HepG2 (cell line): ENCODE data around the gene EPHA4. TPM values are rescaled to one million over a fixed set of nuclear protein-coding genes. Genes with fewer than 3 reads are reported as not detected.

Source experiments
- ATAC-seq: fragments of 200-7000 bp; cut with Tn5 transposase; 3 replicates; pipeline ENCODE4 v1.9.1; 2020; ENCODE audit warnings: mild to moderate bottlenecking, moderate library complexity
- BruUV-seq: library from RNA; stranded (reverse); fragments of 400-500 nt; replicated peaks from 2 replicates; lab custom pipeline; 2021; lab: Mats Ljungman, UMichigan
- CTCF ChIA-PET: fragments of 300-600 bp; formaldehyde crosslinking; extraction: SDS; loops from one replicate; lab custom pipeline; 2021; ENCODE audit warnings: low total read pairs, inconsistent platforms, low intra/inter-chr PET ratio; lab: Yijun Ruan, JAX
- POLR2A ChIA-PET: fragments of 350-600 bp; sonication (Branson Sonifier 250); formaldehyde crosslinking; loops from one replicate; lab custom pipeline; 2020; ENCODE audit warnings: antibody characterized with exemption, inconsistent platforms; lab: Yijun Ruan, JAX
- DNase-seq: peaks from one replicate; pipeline ENCODE4 v3.0.0-alpha.2; 2015; ENCODE audit warnings: low spot score
- FAIRE-seq: peaks from 3 replicates; lab custom pipeline; 2011; peaks lifted over from hg19 to GRCh38; lab: Jason Lieb, UNC
- H2AFZ ChIP-seq: one replicate; pipeline ENCODE4 v1.6.1; 2011; ENCODE audit warnings: low read length, inconsistent platforms
- H3K27ac ChIP-seq: fragments of 300-600 bp; 3 replicates; pipeline ENCODE4 v1.8.0; 2011; ENCODE audit warnings: mixed run types, mild to moderate bottlenecking, mixed read lengths, low read length, inconsistent platforms; ENCODE audit not compliant: insufficient read depth; ENCODE audit errors: extremely low read length
- H3K27me3 ChIP-seq, 2 experiments: fragments of 200-600 bp in 1 of 2; 2 replicates in 1 of 2; 3 replicates in 1 of 2; pipeline versions ENCODE4 v1.6.0 to v1.8.0; 2011; ENCODE audit warnings: low read length in 2 of 2, mild to moderate bottlenecking in 2 of 2, moderate library complexity in 2 of 2, inconsistent platforms in 1 of 2; ENCODE audit not compliant: insufficient read depth in 2 of 2, control insufficient read depth in 1 of 2
- H3K36me3 ChIP-seq, 2 experiments: fragments of 200-600 bp in 1 of 2; replicated peaks in 1 of 2; 2 replicates in 1 of 2; 3 replicates in 1 of 2; pipeline versions ENCODE4 v1.5.1 to v1.8.0; 2011; ENCODE audit warnings: low read length in 2 of 2, inconsistent platforms in 1 of 2; ENCODE audit not compliant: insufficient read depth in 2 of 2, control insufficient read depth in 1 of 2
- H3K4me1 ChIP-seq: 2 replicates; pipeline ENCODE4 v1.5.1; 2012; ENCODE audit warnings: low read length, inconsistent platforms; ENCODE audit not compliant: insufficient read depth
- H3K4me2 ChIP-seq: 2 replicates; pipeline ENCODE4 v1.6.0; 2011; ENCODE audit warnings: low read depth, low read length, inconsistent platforms
- H3K4me3 ChIP-seq, 3 experiments: fragments of 200-600 bp in 1 of 3; sonication (generic), shearing (Covaris generic) in 1 of 3; replicated peaks in 1 of 3; 2 replicates each; pipeline ENCODE4 v1.5.1; 2011 to 2016; ENCODE audit warnings: low read length in 3 of 3, inconsistent platforms in 2 of 3, low read depth in 2 of 3, mild to moderate bottlenecking in 2 of 3, control low read depth in 1 of 3, mixed read lengths in 1 of 3; ENCODE audit not compliant: insufficient read depth in 1 of 3
- H3K79me2 ChIP-seq: one replicate; pipeline ENCODE4 v1.6.1; 2011; ENCODE audit warnings: low read length, inconsistent platforms; ENCODE audit not compliant: insufficient read depth
- H3K9ac ChIP-seq: 2 replicates; pipeline ENCODE4 v1.6.0; 2011; ENCODE audit warnings: mild to moderate bottlenecking, low read depth, low read length, inconsistent platforms; ENCODE audit not compliant: insufficient read depth
- H3K9me3 ChIP-seq: 2 replicates; pipeline ENCODE4 v1.5.1; 2012; ENCODE audit warnings: mild to moderate bottlenecking, low read length
- H4K20me1 ChIP-seq: 2 replicates; pipeline ENCODE4 v1.6.0; 2011; ENCODE audit warnings: inconsistent platforms, mild to moderate bottlenecking, low read length, moderate library complexity; ENCODE audit not compliant: insufficient read depth
- DMAP1 ChIP-seq: IDR thresholded peaks from 2 replicates; pipeline ENCODE4 v1.6.1; 2016
- MED8 ChIP-seq: sonication (generic); formaldehyde crosslinking; IDR thresholded peaks from 2 replicates; pipeline ENCODE4 v1.8.1; 2023; ENCODE audit warnings: mild to moderate bottlenecking, missing genetic modification reagents; ENCODE audit not compliant: insufficient replicate concordance
- NKX3-1 ChIP-seq: sonication (generic); formaldehyde crosslinking; IDR thresholded peaks from 2 replicates; pipeline ENCODE4 v1.5.0; 2020; ENCODE audit warnings: missing genetic modification reagents
- SPEN ChIP-seq: sonication (generic); formaldehyde crosslinking; IDR thresholded peaks from 2 replicates; pipeline ENCODE4 v1.5.1; 2020; ENCODE audit warnings: low read depth, mild to moderate bottlenecking, missing genetic modification reagents
- TCF7L2 ChIP-seq: IDR thresholded peaks from 2 replicates; pipeline ENCODE4 v1.6.1; 2011; ENCODE audit warnings: mild to moderate bottlenecking, low read depth, low read length, moderate library complexity
- ZNF160 ChIP-seq: sonication (generic); formaldehyde crosslinking; IDR thresholded peaks from 2 replicates; pipeline ENCODE4 v1.8.0; 2022; ENCODE audit warnings: mild to moderate bottlenecking, inconsistent platforms, missing genetic modification reagents
- ZNF768 ChIP-seq: sonication (generic); formaldehyde crosslinking; IDR thresholded peaks from 2 replicates; pipeline ENCODE4 v1.4.0; 2020; ENCODE audit warnings: missing genetic modification reagents
- WGBS: methylation state at CpG from one replicate; pipeline ENCODE4 v1.1.6; 2017; ENCODE audit warnings: low lambda C conversion rate; 5-methylcytosine and 5-hydroxymethylcytosine counted together
- in situ Hi-C: cut with HindIII; loops from 2 replicates; pipeline ENCODE4 v1.10.0; 2017; ENCODE audit warnings: low pct_unique_long_range_greater_than_20kb; ENCODE audit not compliant: extremely low pct_ligation_motif_present
- intact Hi-C: fragments of 100-400 bp; cut with micrococcal nuclease; formaldehyde crosslinking; loops from one replicate; pipeline ENCODE4 v1.10.0; 2022; ENCODE audit not compliant: unreplicated experiment
- polyA plus RNA-seq, 8 experiments: library from polyadenylated mRNA; depleted of rRNA in 3 of 8; stranded (reverse) in 7 of 8; unstranded in 1 of 8; fragments of >200 nt; fragmentation: Illumina TruSeq in 4 of 8; extraction: Trizol in 4 of 8; gene quantifications; 2 replicates each; pipeline versions ENCODE4 v1.2.1 to v1.2.3, GENCODE V29; 2011 to 2016; ENCODE audit warnings: low read depth in 4 of 8, missing spikeins in 1 of 8, mixed read lengths in 1 of 8; ENCODE audit not compliant: insufficient read depth in 1 of 8
- total RNA-seq, 5 experiments: library from RNA; depleted of rRNA; stranded (reverse); fragments of >200 nt; fragmentation: Illumina TruSeq; extraction: Trizol; gene quantifications; 2 replicates each; pipeline ENCODE4 v1.2.3, GENCODE V29; 2016; ENCODE audit warnings: low read depth in 1 of 5
- TF ChIP-seq, protein P1 (sequence below): sonication (generic); IDR thresholded peaks from 2 replicates; pipeline ENCODE4 v1.6.1; 2016; ENCODE audit warnings: low read depth, borderline replicate concordance
- TF ChIP-seq, protein P2 (sequence below): IDR thresholded peaks from 2 replicates; pipeline ENCODE4 v1.6.1; 2016
- TF ChIP-seq, protein P3 (sequence below): IDR thresholded peaks from 2 replicates; pipeline ENCODE4 v1.6.1; 2018; ENCODE audit warnings: missing genetic modification reagents
- TF ChIP-seq, protein P4 (sequence below): sonication (generic); formaldehyde crosslinking; IDR thresholded peaks from 2 replicates; pipeline ENCODE4; 2020; ENCODE audit warnings: missing genetic modification reagents, mild to moderate bottlenecking, borderline replicate concordance

EPHA4 gene
- total and polyA plus RNA-seq, 2 of the 13 experiments (the other 11 are each of a cell fraction or from before 2014, with no cell fraction given) = not detected

DNA sequence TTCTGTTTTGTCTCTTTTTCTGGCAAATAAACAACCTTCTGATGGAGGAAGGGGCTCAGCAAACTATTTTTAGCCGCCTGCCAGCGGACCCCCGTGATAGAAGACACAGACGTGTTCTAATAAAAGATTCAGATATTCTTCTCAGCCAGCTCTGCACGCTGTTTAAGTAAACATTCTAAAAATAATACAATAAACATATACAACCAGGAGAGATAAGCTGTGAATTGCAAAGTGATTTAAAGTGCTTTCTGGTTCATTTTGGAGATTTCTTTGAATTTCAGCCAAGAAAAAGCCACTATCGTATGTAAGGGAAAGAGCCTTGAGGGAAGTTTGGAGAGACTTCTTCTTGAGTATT lies 201.3 kb downstream of the EPHA4 start:
- BruUV-seq = no TSS peak
- in situ Hi-C loops = no loop called here
- FAIRE-seq (no peak), DNase-seq (no peak), ATAC-seq (no peak)
- no peaks in the 10 kb centered on the region for H3K4me1 ChIP-seq
- H3K4me3 ChIP-seq = no peak overlapping the region
- POLR2A ChIA-PET = no interaction called here
- no peaks in the 10 kb centered on the region for H3K79me2 ChIP-seq
- H2AFZ ChIP-seq = no peak overlapping the region
- 13% methylated on average over 6 of the region's 6 CpGs for WGBS
- no peaks in the 10 kb centered on the region for H3K9me3 ChIP-seq
- no peak overlapping the region for H3K4me2 ChIP-seq
- CTCF ChIA-PET = no interaction called here
- H3K9ac ChIP-seq = no peak overlapping the region
- H3K36me3 ChIP-seq = no peaks in the 10 kb centered on the region
- no peaks in the 10 kb centered on the region for H4K20me1 ChIP-seq
- TF ChIP-seq TCF7L2 (no peak), NKX3-1 (CRISPR knock-in tag) (no peak), ZNF768 (no peak)
- TF ChIP-seq, protein P1, sequence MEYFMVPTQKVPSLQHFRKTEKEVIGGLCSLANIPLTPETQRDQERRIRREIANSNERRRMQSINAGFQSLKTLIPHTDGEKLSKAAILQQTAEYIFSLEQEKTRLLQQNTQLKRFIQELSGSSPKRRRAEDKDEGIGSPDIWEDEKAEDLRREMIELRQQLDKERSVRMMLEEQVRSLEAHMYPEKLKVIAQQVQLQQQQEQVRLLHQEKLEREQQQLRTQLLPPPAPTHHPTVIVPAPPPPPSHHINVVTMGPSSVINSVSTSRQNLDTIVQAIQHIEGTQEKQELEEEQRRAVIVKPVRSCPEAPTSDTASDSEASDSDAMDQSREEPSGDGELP = no peak
- TF ChIP-seq, protein P2, sequence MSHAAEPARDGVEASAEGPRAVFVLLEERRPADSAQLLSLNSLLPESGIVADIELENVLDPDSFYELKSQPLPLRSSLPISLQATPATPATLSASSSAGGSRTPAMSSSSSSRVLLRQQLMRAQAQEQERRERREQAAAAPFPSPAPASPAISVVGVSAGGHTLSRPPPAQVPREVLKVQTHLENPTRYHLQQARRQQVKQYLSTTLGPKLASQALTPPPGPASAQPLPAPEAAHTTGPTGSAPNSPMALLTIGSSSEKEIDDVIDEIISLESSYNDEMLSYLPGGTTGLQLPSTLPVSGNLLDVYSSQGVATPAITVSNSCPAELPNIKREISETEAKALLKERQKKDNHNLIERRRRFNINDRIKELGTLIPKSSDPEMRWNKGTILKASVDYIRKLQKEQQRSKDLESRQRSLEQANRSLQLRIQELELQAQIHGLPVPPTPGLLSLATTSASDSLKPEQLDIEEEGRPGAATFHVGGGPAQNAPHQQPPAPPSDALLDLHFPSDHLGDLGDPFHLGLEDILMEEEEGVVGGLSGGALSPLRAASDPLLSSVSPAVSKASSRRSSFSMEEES (CRISPR knock-in tag) = no peak
- intact Hi-C loops = no loop called here
- H3K27me3 ChIP-seq = peaks cover 0 to 5% of the 10 kb centered on the region in 2 experiments; a peak in 2 of 5 replicates
- H3K27ac ChIP-seq = no peak overlapping the region

DNA sequence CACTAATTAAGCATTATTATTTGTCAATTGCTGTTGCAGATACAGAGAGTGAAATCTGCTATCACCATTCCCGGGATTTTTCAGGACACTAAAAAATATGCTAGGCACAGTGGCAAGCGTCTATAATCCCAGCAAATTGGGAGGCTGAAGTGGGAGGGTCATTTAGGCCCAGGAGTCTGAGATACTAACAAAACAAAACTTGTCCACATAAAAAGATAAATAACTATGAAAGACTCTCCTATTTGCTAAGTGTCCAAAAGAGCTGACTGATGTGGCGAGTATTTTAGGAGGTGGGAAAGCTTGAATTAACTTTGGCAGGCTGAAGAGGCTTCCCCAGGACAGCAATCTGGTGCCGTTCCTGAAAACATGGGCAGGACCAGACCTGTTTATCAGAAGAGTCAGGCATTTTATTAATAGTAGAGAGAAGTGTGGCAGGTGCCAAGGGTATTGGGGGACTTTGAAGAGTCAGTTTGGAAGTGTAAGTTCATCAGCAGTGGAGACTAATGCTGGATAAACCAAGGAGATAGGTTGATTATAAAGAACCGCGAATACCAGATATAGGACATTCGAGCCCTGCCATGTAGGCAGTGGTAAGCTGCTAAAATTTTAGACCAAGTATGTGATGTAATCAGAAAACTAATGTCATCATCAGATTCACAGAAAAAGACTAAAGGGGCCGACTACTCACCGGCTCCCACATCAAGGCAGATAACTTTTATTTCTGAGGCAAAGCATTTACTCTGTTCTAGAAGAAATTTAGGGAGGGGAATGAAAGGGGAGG lies 201.8 kb downstream of the EPHA4 start:
- no peak for FAIRE-seq
- no peaks in the 10 kb centered on the region for H3K36me3 ChIP-seq
- H3K4me3 ChIP-seq = no peak overlapping the region
- H2AFZ ChIP-seq = no peak overlapping the region
- peaks cover 0 to 5% of the 10 kb centered on the region in 2 experiments; a peak in 2 of 5 replicates for H3K27me3 ChIP-seq
- no peak overlapping the region for H3K9ac ChIP-seq
- WGBS = 13% methylated on average over 9 of the region's 9 CpGs
- CTCF ChIA-PET = no interaction called here
- in situ Hi-C loops = no loop called here
- POLR2A ChIA-PET = no interaction called here
- intact Hi-C loops = no loop called here
- no peaks in the 10 kb centered on the region for H3K79me2 ChIP-seq
- H3K4me1 ChIP-seq = no peaks in the 10 kb centered on the region
- BruUV-seq = no TSS peak
- DNase-seq = no peak
- TF ChIP-seq SPEN (CRISPR knock-in tag) (no peak), DMAP1 (CRISPR knock-in tag) (no peak), MED8 (CRISPR knock-in tag) (no peak), ZNF160 (CRISPR knock-in tag) (no peak)
- TF ChIP-seq, protein P3, sequence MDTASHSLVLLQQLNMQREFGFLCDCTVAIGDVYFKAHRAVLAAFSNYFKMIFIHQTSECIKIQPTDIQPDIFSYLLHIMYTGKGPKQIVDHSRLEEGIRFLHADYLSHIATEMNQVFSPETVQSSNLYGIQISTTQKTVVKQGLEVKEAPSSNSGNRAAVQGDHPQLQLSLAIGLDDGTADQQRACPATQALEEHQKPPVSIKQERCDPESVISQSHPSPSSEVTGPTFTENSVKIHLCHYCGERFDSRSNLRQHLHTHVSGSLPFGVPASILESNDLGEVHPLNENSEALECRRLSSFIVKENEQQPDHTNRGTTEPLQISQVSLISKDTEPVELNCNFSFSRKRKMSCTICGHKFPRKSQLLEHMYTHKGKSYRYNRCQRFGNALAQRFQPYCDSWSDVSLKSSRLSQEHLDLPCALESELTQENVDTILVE = no peak
- TF ChIP-seq, protein P4, sequence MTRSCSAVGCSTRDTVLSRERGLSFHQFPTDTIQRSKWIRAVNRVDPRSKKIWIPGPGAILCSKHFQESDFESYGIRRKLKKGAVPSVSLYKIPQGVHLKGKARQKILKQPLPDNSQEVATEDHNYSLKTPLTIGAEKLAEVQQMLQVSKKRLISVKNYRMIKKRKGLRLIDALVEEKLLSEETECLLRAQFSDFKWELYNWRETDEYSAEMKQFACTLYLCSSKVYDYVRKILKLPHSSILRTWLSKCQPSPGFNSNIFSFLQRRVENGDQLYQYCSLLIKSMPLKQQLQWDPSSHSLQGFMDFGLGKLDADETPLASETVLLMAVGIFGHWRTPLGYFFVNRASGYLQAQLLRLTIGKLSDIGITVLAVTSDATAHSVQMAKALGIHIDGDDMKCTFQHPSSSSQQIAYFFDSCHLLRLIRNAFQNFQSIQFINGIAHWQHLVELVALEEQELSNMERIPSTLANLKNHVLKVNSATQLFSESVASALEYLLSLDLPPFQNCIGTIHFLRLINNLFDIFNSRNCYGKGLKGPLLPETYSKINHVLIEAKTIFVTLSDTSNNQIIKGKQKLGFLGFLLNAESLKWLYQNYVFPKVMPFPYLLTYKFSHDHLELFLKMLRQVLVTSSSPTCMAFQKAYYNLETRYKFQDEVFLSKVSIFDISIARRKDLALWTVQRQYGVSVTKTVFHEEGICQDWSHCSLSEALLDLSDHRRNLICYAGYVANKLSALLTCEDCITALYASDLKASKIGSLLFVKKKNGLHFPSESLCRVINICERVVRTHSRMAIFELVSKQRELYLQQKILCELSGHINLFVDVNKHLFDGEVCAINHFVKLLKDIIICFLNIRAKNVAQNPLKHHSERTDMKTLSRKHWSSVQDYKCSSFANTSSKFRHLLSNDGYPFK = no peak
- no peak overlapping the region for H3K4me2 ChIP-seq
- no peak for ATAC-seq
- no peaks in the 10 kb centered on the region for H4K20me1 ChIP-seq
- no peaks in the 10 kb centered on the region for H3K9me3 ChIP-seq
- no peak overlapping the region for H3K27ac ChIP-seq
